Measurements from ENCODE around the gene CMTM7. TPM values are rescaled to one million over a fixed set of nuclear protein-coding genes. Genes with fewer than 3 reads are reported as not detected.

Gene CMTM7
- total and polyA plus RNA-seq, 2 of the 8 experiments (the other 6 are each of a cell fraction or from before 2014, with no cell fraction given): 33.3 to 65.8 TPM

GRCh38 chr3:32443478-32443877, 51.8 kb downstream of the CMTM7 start:
- no peak overlapping the region for H4K5ac ChIP-seq (ENCODE audit: insufficient read length, low read depth, low read length)
- peaks cover 5% of the 10 kb centered on the region for H3K79me1 ChIP-seq (ENCODE audit: low read depth, low read length)
- H3K9me3 ChIP-seq (ENCODE audit: insufficient read depth in 2 of 2, low read depth in 1 of 2, low read length in 1 of 2): no peaks in the 10 kb centered on the region
- TF ChIP-seq GABPA (IDR thresholded peaks at IDR 0.05; ENCODE audit: borderline replicate concordance, insufficient read depth, low read length) (no peak), TAF7 (optimal IDR thresholded peaks at IDR 0.05; ENCODE audit: borderline replicate concordance, low read depth, low read length) (no peak), SP1 (IDR thresholded peaks at IDR 0.05; ENCODE audit: low read depth, low read length) (no peak), BRCA1 (IDR thresholded peaks at IDR 0.05; ENCODE audit: low read depth, low read length) (no peak), JUN (IDR thresholded peaks at IDR 0.05; ENCODE audit: low read depth, low read length) (no peak)
- H3K56ac ChIP-seq (replicated peaks; ENCODE audit: insufficient read length, low read depth, low read length): no peak overlapping the region
- H3K14ac ChIP-seq (ENCODE audit: insufficient read length): no peak overlapping the region
- FAIRE-seq (no peak), DNase-seq (ENCODE audit: low read depth in 1 of 2, low spot score in 2 of 2) (no peak)
- ChIA-PET POLR2A (ENCODE audit: partially characterized antibody) (no interaction called here), CTCF (ENCODE audit: partially characterized antibody) (no interaction called here)
- H3K27ac ChIP-seq (ENCODE audit: low read depth, low read length): no peak overlapping the region
- H3K4ac ChIP-seq (replicated peaks; ENCODE audit: insufficient read length, low read depth, low read length): no peak overlapping the region
- peaks cover 1% of the 10 kb centered on the region; the same call in 1 of the 2 replicates for H3K23me2 ChIP-seq (ENCODE audit: low read depth, low read length)
- WGBS, 2 experiments (ENCODE audit: extremely low coverage in 1 of 2, insufficient coverage in 1 of 2, insufficient read length in 1 of 2, insufficient replicate concordance in 2 of 2, low coverage in 1 of 2, low lambda C conversion rate in 2 of 2, missing lambda C conversion rate in 1 of 2): 92% methylated on average over 1 of the region's 1 CpG; no CpG with 5 or more reads in 1 of the 2 experiments
- no peak overlapping the region for H2AFZ ChIP-seq (ENCODE audit: low read length)
- no peak overlapping the region for H4K8ac ChIP-seq (ENCODE audit: extremely low read depth, insufficient read depth, low read length)
- no peak overlapping the region for H2BK12ac ChIP-seq (ENCODE audit: low read depth, low read length)
- no peak overlapping the region for H2BK20ac ChIP-seq (ENCODE audit: low read length)
- no peaks in the 10 kb centered on the region; a peak in 1 of 4 replicates for H3K79me2 ChIP-seq (ENCODE audit: control insufficient read depth in 1 of 2, insufficient read depth in 2 of 2, low read length in 2 of 2)
- no peak overlapping the region for H2BK5ac ChIP-seq (ENCODE audit: low read depth, low read length)
- H3K23ac ChIP-seq (ENCODE audit: insufficient read length): no peak overlapping the region
- H3K36me3 ChIP-seq (ENCODE audit: control insufficient read depth in 2 of 4, insufficient read depth in 4 of 4, low read length in 3 of 4): peaks cover 0 to 2% (median 0%) of the 10 kb centered on the region in 4 experiments; a peak in 1 of 8 replicates
- no peak overlapping the region for H2BK120ac ChIP-seq (replicated peaks; ENCODE audit: low read depth, low read length)
- no peak overlapping the region for H3K4me3 ChIP-seq (ENCODE audit: extremely low read depth in 1 of 4, insufficient read depth in 2 of 4, low read depth in 3 of 4, low read length in 4 of 4)
- no peak overlapping the region for H3K18ac ChIP-seq (ENCODE audit: extremely low read depth, low read length)
- no peak overlapping the region for H2BK15ac ChIP-seq (ENCODE audit: low read length)
- no peaks in the 10 kb centered on the region for H4K20me1 ChIP-seq (replicated peaks in 1 of 2; ENCODE audit: control insufficient read depth in 1 of 2, insufficient read depth in 2 of 2, low read length in 2 of 2)
- H3K4me2 ChIP-seq (ENCODE audit: insufficient read depth in 1 of 2, low read depth in 2 of 2, low read length in 2 of 2): no peak overlapping the region
- H3K27me3 ChIP-seq (replicated peaks in 1 of 4; ENCODE audit: control insufficient read depth in 3 of 4, extremely low read depth in 1 of 4, insufficient read depth in 3 of 4, low read length in 3 of 4): no peaks in the 10 kb centered on the region
- H2AK5ac ChIP-seq (ENCODE audit: low read depth, low read length): no peak overlapping the region
- H3K9ac ChIP-seq (replicated peaks in 1 of 4; ENCODE audit: extremely low read depth in 1 of 4, low read depth in 3 of 4, low read length in 3 of 4): no peak overlapping the region
- H3K4me1 ChIP-seq (replicated peaks in 1 of 4; ENCODE audit: control insufficient read depth in 3 of 4, insufficient read depth in 4 of 4, low read length in 3 of 4): peaks cover 0 to 5% (median 0%) of the 10 kb centered on the region in 4 experiments; a peak in 2 of 7 replicates
- H4K91ac ChIP-seq (replicated peaks; ENCODE audit: insufficient read length, low read length): no peak overlapping the region
